MCF 10A (cell line): ENCODE results near the gene SMIM22. TPM values are rescaled to one million over a fixed set of nuclear protein-coding genes. Genes with fewer than 3 reads are reported as not detected.
A peak's percentile ranks its signal among the peaks of the same experiment; 100 is the strongest.

Experiments used
- BruUV-seq: library from RNA; stranded (reverse); fragments of 400-500 nt; replicated peaks from 2 replicates; lab custom pipeline; 2021; lab: Mats Ljungman, UMichigan
- CTCF ChIA-PET: fragments of 300-600 bp; sonication (Branson Sonifier 250); formaldehyde crosslinking; extraction: SDS; loops from one replicate; lab custom pipeline; 2021; ENCODE audit warnings: antibody characterized with exemption, inconsistent platforms; lab: Yijun Ruan, JAX
- POLR2A ChIA-PET: fragments of 300-600, 350-650 bp; sonication (Branson Sonifier 250); formaldehyde crosslinking; extraction: SDS; loops from one replicate; lab custom pipeline; 2020; ENCODE audit warnings: antibody characterized with exemption, inconsistent platforms; lab: Yijun Ruan, JAX
- DNase-seq: peaks from one replicate; pipeline ENCODE4 v3.0.0-alpha.2; 2018; ENCODE audit not compliant: unreplicated experiment
- H3K27ac Mint-ChIP-seq: one replicate; pipeline ENCODE4 v1.8.0; 2022; ENCODE audit warnings: mild to moderate bottlenecking, low read depth, mixed read lengths; ENCODE audit not compliant: unreplicated experiment
- H3K27me3 Mint-ChIP-seq: one replicate; pipeline ENCODE4 v1.8.0; 2022; ENCODE audit warnings: mixed read lengths; ENCODE audit not compliant: insufficient read depth, unreplicated experiment
- H3K36me3 Mint-ChIP-seq: one replicate; pipeline ENCODE4 v1.8.0; 2022; ENCODE audit warnings: mild to moderate bottlenecking, moderate library complexity, mixed read lengths; ENCODE audit not compliant: insufficient read depth, unreplicated experiment
- H3K4me1 Mint-ChIP-seq: one replicate; pipeline ENCODE4 v1.8.0; 2022; ENCODE audit warnings: mixed read lengths; ENCODE audit not compliant: insufficient read depth, unreplicated experiment
- H3K4me3 Mint-ChIP-seq: one replicate; pipeline ENCODE4 v1.8.0; 2022; ENCODE audit warnings: mild to moderate bottlenecking, moderate library complexity, mixed read lengths; ENCODE audit not compliant: unreplicated experiment
- H3K9me3 Mint-ChIP-seq: one replicate; pipeline ENCODE4 v1.8.0; 2022; ENCODE audit warnings: mixed read lengths; ENCODE audit not compliant: unreplicated experiment
- CTCF ChIP-seq: fragments of 200-600 bp; IDR thresholded peaks from one replicate; pipeline ENCODE4 v1.8.0; 2022; ENCODE audit warnings: antibody characterized with exemption, mild to moderate bottlenecking; ENCODE audit not compliant: unreplicated experiment
- intact Hi-C: fragments of 100-400 bp; cut with micrococcal nuclease; formaldehyde crosslinking; loops from 2 replicates; pipeline ENCODE4 v1.14.1; 2022
- total RNA-seq: library from RNA; stranded (reverse); gene quantifications from 2 replicates; pipeline ENCODE4 v1.2.3, GENCODE V29; 2022

The SMIM22 gene
- total RNA-seq, 1 experiment from 2014 or later: 2.4 TPM

GRCh38 chr16:4803401-4803844, 8.3 kb downstream of the SMIM22 start:
- POLR2A ChIA-PET: interaction anchor here (0.6 to 3.1 kb wide), 14 partner anchors 9 to 152 kb away, joined by 3 to 40 read pairs (median 4); partner anchors contain the start of genes ANKS3, DNAAF8, GLYR1 and NUDT16L1
- Mint-ChIP-seq H3K36me3 (peaks cover 34% of the 10 kb centered on the region), H3K9me3 (no peaks in the 10 kb centered on the region), H3K27ac (no peak overlapping the region), H3K4me3 (peak overlapping the region; percentile 76), H3K27me3 (no peaks in the 10 kb centered on the region), H3K4me1 (peaks cover 6% of the 10 kb centered on the region)
- no peak for DNase-seq
- intact Hi-C loops: loop anchor here (2.0 kb wide), 2 partner anchors 37 to 153 kb away; partner anchors contain the start of gene ZNF500
- TF ChIP-seq CTCF: no peak
- CTCF ChIA-PET: interaction anchor here (0.7 to 1.2 kb wide), 2 partner anchors 16 to 153 kb away, joined by 4 to 5 read pairs; no protein-coding TSS in a partner anchor
- TSS peak; percentile 74 for BruUV-seq

GRCh38 chr16:4803898-4804762, 9.0 kb downstream of the SMIM22 start:
- Mint-ChIP-seq H3K27me3 (no peaks in the 10 kb centered on the region), H3K36me3 (peaks cover 41% of the 10 kb centered on the region), H3K4me1 (peaks cover 6% of the 10 kb centered on the region), H3K27ac (no peak overlapping the region), H3K9me3 (no peaks in the 10 kb centered on the region), H3K4me3 (peak overlapping the region; percentile 19)
- no TSS peak for BruUV-seq
- TF ChIP-seq CTCF: no peak
- CTCF ChIA-PET: interaction anchor here (0.6 to 1.2 kb wide), 2 partner anchors 15 to 258 kb away, joined by 3 to 4 read pairs; no protein-coding TSS in a partner anchor
- POLR2A ChIA-PET: interaction anchor here (0.7 to 3.1 kb wide), 4 partner anchors 23 to 269 kb away, joined by 3 to 40 read pairs (median 12); partner anchors contain the start of genes GLYR1, UBN1 and ZNF500
- DNase-seq: no peak
- intact Hi-C loops: loop anchor here (2.0 kb wide), 2 partner anchors 37 to 153 kb away; partner anchors contain the start of gene ZNF500

GRCh38 chr16:4805231-4805630, 10.1 kb downstream of the SMIM22 start:
- no peak for TF ChIP-seq CTCF
- Mint-ChIP-seq H3K27ac (no peak overlapping the region), H3K4me1 (peaks cover 6% of the 10 kb centered on the region), H3K36me3 (peaks cover 52% of the 10 kb centered on the region), H3K9me3 (no peaks in the 10 kb centered on the region), H3K4me3 (no peak overlapping the region), H3K27me3 (no peaks in the 10 kb centered on the region)
- POLR2A ChIA-PET: no interaction called here
- BruUV-seq: no TSS peak
- CTCF ChIA-PET: interaction anchor here (0.6 kb wide), 1 partner anchor 257 kb away, joined by 3 read pairs; no protein-coding TSS in a partner anchor
- no peak for DNase-seq
- intact Hi-C loops: no loop called here

- ChIA-PET CTCF (interaction anchor here (0.9 to 1.5 kb wide), 2 partner anchors 150 to 156 kb away, joined by 3 read pairs; no protein-coding TSS in a partner anchor), POLR2A (no interaction called here)
- Mint-ChIP-seq H3K27ac (no peak overlapping the region), H3K4me3 (no peak overlapping the region), H3K4me1 (no peaks in the 10 kb centered on the region), H3K9me3 (no peaks in the 10 kb centered on the region), H3K36me3 (peaks cover 62% of the 10 kb centered on the region), H3K27me3 (no peaks in the 10 kb centered on the region)
- BruUV-seq: no TSS peak
- intact Hi-C loops: no loop called here
- TF ChIP-seq CTCF: no peak
- DNase-seq: no peak
Measured at GRCh38 chr16:4806280-4806679, 11.1 kb downstream of the SMIM22 start.
